GM21367 (cell line): ENCODE results near the gene KCNK16.
A peak's percentile ranks its signal among the peaks of the same experiment; 100 is the strongest.

Experiments used
- ATAC-seq: cut with Tn5 transposase; IDR thresholded peaks from one replicate; pipeline ENCODE4 v1.9.1; 2021; ENCODE audit not compliant: unreplicated experiment

The KCNK16 gene

GRCh38 chr6:39322306-39322850 is at the start of gene KCNK16:
KCNK16 (minus strand) TSS chr6:39322702; CDS start chr6:39322540, 162 bp downstream.
- no peak for ATAC-seq

GRCh38 chr6:39370390-39370789 is 47.9 kb upstream of the KCNK16 start:
- no peak for ATAC-seq

GRCh38 chr6:39369987-39370386 is 47.5 kb upstream of the KCNK16 start:
- no peak for ATAC-seq

- ATAC-seq: no peak
Observed at GRCh38 chr6:39367700-39368099, 45.2 kb upstream of the KCNK16 start.

- ATAC-seq: no peak
Observed at GRCh38 chr6:39366931-39367618, 44.6 kb upstream of the KCNK16 start.

- no peak for ATAC-seq
Observed at GRCh38 chr6:39365281-39366074, 43.0 kb upstream of the KCNK16 start.

GRCh38 chr6:39363280-39363679 is 40.8 kb upstream of the KCNK16 start:
- no peak for ATAC-seq

GRCh38 chr6:39362487-39362865 is 40.0 kb upstream of the KCNK16 start:
- ATAC-seq: no peak

GRCh38 chr6:39361657-39362486 is 39.4 kb upstream of the KCNK16 start:
- ATAC-seq: peak; percentile 57

GRCh38 chr6:39360378-39360777 is 37.9 kb upstream of the KCNK16 start:
- ATAC-seq: no peak

GRCh38 chr6:39357998-39358686 is 35.6 kb upstream of the KCNK16 start:
- ATAC-seq: no peak

GRCh38 chr6:39353698-39354315 is 31.3 kb upstream of the KCNK16 start:
- no peak for ATAC-seq

GRCh38 chr6:39350723-39351505 is 28.4 kb upstream of the KCNK16 start:
- no peak for ATAC-seq

- no peak for ATAC-seq
Observed at GRCh38 chr6:39348740-39349139, 26.2 kb upstream of the KCNK16 start.

GRCh38 chr6:39347906-39348585 is 25.5 kb upstream of the KCNK16 start:
- ATAC-seq: no peak

GRCh38 chr6:39347206-39347605 is 24.7 kb upstream of the KCNK16 start:
- no peak for ATAC-seq

- ATAC-seq: no peak
Observed at GRCh38 chr6:39344821-39345280, 22.3 kb upstream of the KCNK16 start.

- no peak for ATAC-seq
Observed at GRCh38 chr6:39343396-39343870, 20.9 kb upstream of the KCNK16 start.
